GM12878 (cell line): ENCODE data around the gene ZNF775. TPM values are rescaled to one million over a fixed set of nuclear protein-coding genes. Genes with fewer than 3 reads are reported as not detected.

Experiments used
- ATF2 ChIP-seq: IDR thresholded peaks from 2 replicates; pipeline ENCODE4 v1.6.1; 2012; ENCODE audit warnings: low read length, inconsistent platforms
- CUX1 ChIP-seq: IDR thresholded peaks from 2 replicates; pipeline ENCODE4 v1.6.1; 2012; ENCODE audit warnings: improper control_type of control experiment, low read depth, low read length; ENCODE audit not compliant: insufficient replicate concordance
- ELK1 ChIP-seq: IDR thresholded peaks from 2 replicates; pipeline ENCODE4 v1.6.1; 2012; ENCODE audit warnings: low read depth, low read length, improper control_type of control experiment
- EP300 ChIP-seq, 2 experiments: fragments of 150-350 bp in 1 of 2; IDR thresholded peaks; 2 replicates each; pipeline ENCODE4 v1.6.1; 2011 to 2012; ENCODE audit warnings: low read depth in 2 of 2, low read length in 2 of 2, borderline replicate concordance in 1 of 2, improper control_type of control experiment in 1 of 2, inconsistent platforms in 1 of 2; ENCODE audit not compliant: control insufficient read depth in 1 of 2
- EZH2 ChIP-seq: IDR thresholded peaks from 2 replicates; pipeline ENCODE4 v1.6.1; 2012; ENCODE audit warnings: low read depth, mild to moderate bottlenecking, control low read depth, inconsistent platforms, low read length, borderline replicate concordance; ENCODE audit not compliant: control insufficient read depth
- FOXM1 ChIP-seq: IDR thresholded peaks from 2 replicates; pipeline ENCODE4 v1.6.1; 2012; ENCODE audit warnings: low read depth, mild to moderate bottlenecking, inconsistent platforms, low read length, moderate library complexity
- HDAC6 ChIP-seq: fragments of 200-600 bp; sonication (generic); IDR thresholded peaks from one replicate; pipeline ENCODE4 v1.8.0; 2017; ENCODE audit warnings: antibody characterized with exemption; ENCODE audit not compliant: unreplicated experiment
- IRF5 ChIP-seq: fragments of 450-650 bp; IDR thresholded peaks from 2 replicates; pipeline ENCODE4 v1.6.1; 2017; ENCODE audit warnings: borderline replicate concordance
- POLR2A ChIP-seq: IDR thresholded peaks from 2 replicates; pipeline ENCODE4 v1.6.1; 2011; ENCODE audit warnings: low read depth, mild to moderate bottlenecking, low read length
- POLR2AphosphoS2 ChIP-seq: IDR thresholded peaks from 2 replicates; pipeline ENCODE4 v1.6.1; 2011; ENCODE audit warnings: low read depth, mild to moderate bottlenecking, low read length, improper control_type of control experiment, moderate library complexity
- POLR2AphosphoS5 ChIP-seq: IDR thresholded peaks from 2 replicates; pipeline ENCODE4 v1.6.1; 2011; ENCODE audit warnings: mild to moderate bottlenecking, low read length, inconsistent platforms
- RELB ChIP-seq: fragments of 450-650 bp; IDR thresholded peaks from 2 replicates; pipeline ENCODE4 v1.6.1; 2017; ENCODE audit warnings: low read depth, mild to moderate bottlenecking, moderate library complexity
- RUNX3 ChIP-seq: IDR thresholded peaks from 2 replicates; pipeline ENCODE4 v1.6.1; 2012; ENCODE audit warnings: low read length, inconsistent platforms
- SIN3A ChIP-seq: IDR thresholded peaks from 2 replicates; pipeline ENCODE4 v1.6.1; 2012; ENCODE audit warnings: low read depth, low read length, improper control_type of control experiment
- SMC3 ChIP-seq: IDR thresholded peaks from 2 replicates; pipeline ENCODE4 v1.6.1; 2011; ENCODE audit warnings: low read length, improper control_type of control experiment, borderline replicate concordance
- SP1 ChIP-seq: IDR thresholded peaks from one replicate; pipeline ENCODE4 v1.6.1; 2011; ENCODE audit warnings: low read depth, low read length
- TARDBP ChIP-seq: IDR thresholded peaks from 2 replicates; pipeline ENCODE4 v1.6.1; 2016; ENCODE audit warnings: borderline replicate concordance
- TCF12 ChIP-seq: IDR thresholded peaks from 2 replicates; pipeline ENCODE4 v1.6.1; 2011; ENCODE audit warnings: low read depth, mild to moderate bottlenecking, low read length
- ZBED1 ChIP-seq: IDR thresholded peaks from 2 replicates; pipeline ENCODE4 v1.6.1; 2016; ENCODE audit warnings: borderline replicate concordance
- polyA plus RNA-seq, 11 experiments: library from polyadenylated mRNA; depleted of rRNA in 4 of 11; unstranded in 6 of 11; stranded (reverse) in 5 of 11; fragments of >200 nt; fragmentation: Nextera tagmentation in 4 of 11; fragmentation: Illumina TruSeq in 1 of 11; extraction: Ambion mirVana in 4 of 11; extraction: Trizol in 1 of 11; gene quantifications; 1 replicate in 1 of 11; 2 replicates in 10 of 11; pipeline versions ENCODE4 v1.2.1 to v1.2.3, GENCODE V29; 2011 to 2016; ENCODE audit warnings: inconsistent platforms in 2 of 11, missing spikeins in 2 of 11, low read depth in 1 of 11
- total RNA-seq, 4 experiments: library from RNA; depleted of rRNA in 3 of 4; stranded (reverse); fragments of >200 nt in 3 of 4; fragmentation: Illumina TruSeq in 1 of 4; extraction: Trizol in 1 of 4; gene quantifications; 2 replicates each; pipeline versions ENCODE4 v1.2.1 to v1.2.3, GENCODE V29; 2013 to 2021

The ZNF775 gene
- total and polyA plus RNA-seq, 10 of the 15 experiments (the other 5 are each of a cell fraction or from before 2014, with no cell fraction given) = 0.05 to 14.3 (median 2.1) TPM

GRCh38 chr7:150378853-150379440, at the start of gene ZNF775 (continued):
- no peak for TF ChIP-seq IRF5
- TF ChIP-seq FOXM1 = no peak
- no peak for TF ChIP-seq EZH2
- TF ChIP-seq RELB = no peak
- no peak for TF ChIP-seq TARDBP
- peak; percentile 81; the same call in 1 of the 2 replicates for TF ChIP-seq POLR2AphosphoS2
- TF ChIP-seq SMC3 = no peak
- TF ChIP-seq CUX1 = no peak
- TF ChIP-seq HDAC6 = no peak
- TF ChIP-seq RUNX3 = peak; percentile 67
- TF ChIP-seq TCF12 = no peak
- peak; percentile 81 for TF ChIP-seq POLR2AphosphoS5
- TF ChIP-seq ATF2 = no peak
- no peak for TF ChIP-seq ZBED1
- no peak for TF ChIP-seq SIN3A
- TF ChIP-seq EP300 (IDR thresholded peaks at IDR 0.05; ENCODE audit: borderline replicate concordance in 1 of 2, control insufficient read depth in 1 of 2, low read depth in 2 of 2, low read length in 2 of 2) = no peak
- peak; percentile 96 for TF ChIP-seq SP1
- peak; percentile 93 for TF ChIP-seq POLR2A
- TF ChIP-seq ELK1 = no peak
